A549 (cell line): Measurements from ENCODE around the gene NOS1. TPM values are rescaled to one million over a fixed set of nuclear protein-coding genes. Genes with fewer than 3 reads are reported as not detected.

ENCODE experiments used
- ATAC-seq, 2 experiments: fragments of 200-7000 bp in 1 of 2; fragments of >200 bp in 1 of 2; cut with Nextera tagmentation in 1 of 2; cut with Tn5 transposase in 1 of 2; 3 replicates each; pipeline versions ENCODE4 v1.8.0 to v1.9.1; 2018 to 2020; ENCODE audit warnings: mild to moderate bottlenecking in 1 of 2, moderate library complexity in 1 of 2
- CTCF ChIA-PET: fragments of 300-600 bp; sonication (Branson Sonifier 250); formaldehyde crosslinking; extraction: SDS; loops from one replicate; lab custom pipeline; 2021; ENCODE audit warnings: antibody characterized with exemption, inconsistent platforms; lab: Yijun Ruan, JAX
- POLR2A ChIA-PET: fragments of 350-600 bp; formaldehyde crosslinking; extraction: SDS; loops from one replicate; lab custom pipeline; 2021; ENCODE audit warnings: antibody characterized with exemption, inconsistent platforms; lab: Yijun Ruan, JAX
- DNase-seq, 2 experiments: peaks; one replicate each; pipeline versions ENCODE4 v3.0.0 to v3.0.0-alpha.2; 2011 to 2016; ENCODE audit warnings: low read depth in 1 of 2, low spot score in 1 of 2
- FAIRE-seq: peaks from 2 replicates; lab custom pipeline; 2011; peaks lifted over from hg19 to GRCh38; lab: Jason Lieb, UNC
- H3K27ac ChIP-seq, 2 experiments: fragments of >200 bp; sonication (Bioruptor Twin); formaldehyde crosslinking; 3 replicates each; pipeline ENCODE4 v1.5.1; 2016 to 2017
- H3K4me1 ChIP-seq: fragments of >200 bp; sonication (Bioruptor Twin); formaldehyde crosslinking; 3 replicates; pipeline ENCODE4 v1.6.1; 2016
- H3K4me2 ChIP-seq: fragments of >200 bp; sonication (Bioruptor Twin); formaldehyde crosslinking; 3 replicates; pipeline ENCODE4 v1.6.1; 2016
- H3K4me3 ChIP-seq: fragments of >200 bp; sonication (Bioruptor Twin); formaldehyde crosslinking; 3 replicates; pipeline ENCODE4 v1.5.1; 2016
- H3K9me3 ChIP-seq: fragments of >200 bp; sonication (Bioruptor Twin); formaldehyde crosslinking; 3 replicates; pipeline ENCODE4 v1.6.1; 2016
- CBX8 ChIP-seq: fragments of 200-600 bp; sonication (generic); IDR thresholded peaks from 2 replicates; pipeline ENCODE4 v1.6.1; 2016
- CEBPB ChIP-seq, 2 experiments: fragments of >200 bp in 1 of 2; sonication (Bioruptor Twin) in 1 of 2; formaldehyde crosslinking in 1 of 2; IDR thresholded peaks; 2 replicates each; pipeline ENCODE4 v1.6.1; 2012 to 2016
- CHD4 ChIP-seq: fragments of 200-600 bp; sonication (generic); IDR thresholded peaks from 2 replicates; pipeline ENCODE4 v1.6.1; 2016; ENCODE audit warnings: antibody characterized with exemption, mild to moderate bottlenecking, borderline replicate concordance
- EHF ChIP-seq: fragments of 250-450 bp; sonication (Bioruptor Pico); IDR thresholded peaks from 2 replicates; pipeline ENCODE4 v1.5.0; 2020; ENCODE audit warnings: mild to moderate bottlenecking
- ELK1 ChIP-seq: fragments of 150-350 bp; IDR thresholded peaks from 2 replicates; pipeline ENCODE4 v1.6.1; 2014; ENCODE audit warnings: low read depth, mild to moderate bottlenecking, low read length
- EP300 ChIP-seq, 2 experiments: fragments of >200 bp; sonication (Bioruptor Twin); formaldehyde crosslinking; IDR thresholded peaks; 2 replicates in 1 of 2; 3 replicates in 1 of 2; pipeline ENCODE4 v1.6.1; 2016 to 2017
- HDAC2 ChIP-seq: fragments of 200-600 bp; sonication (generic); IDR thresholded peaks from 2 replicates; pipeline ENCODE4 v1.6.1; 2016
- HES2 ChIP-seq: fragments of >200 bp; sonication (Bioruptor Twin); formaldehyde crosslinking; IDR thresholded peaks from 2 replicates; pipeline ENCODE4 v1.6.1; 2016
- HMGXB4 ChIP-seq: fragments of 250-450 bp; sonication (Bioruptor Pico); IDR thresholded peaks from 2 replicates; pipeline ENCODE4 v1.5.0; 2021; ENCODE audit warnings: mild to moderate bottlenecking, moderate library complexity, borderline replicate concordance
- KDM1A ChIP-seq: fragments of 200-600 bp; sonication (generic); IDR thresholded peaks from 2 replicates; pipeline ENCODE4 v1.6.1; 2016; ENCODE audit warnings: low read depth, mild to moderate bottlenecking
- KDM5A ChIP-seq: fragments of 200-600 bp; sonication (generic); IDR thresholded peaks from 2 replicates; pipeline ENCODE4 v1.6.1; 2016; ENCODE audit warnings: antibody characterized with exemption, mild to moderate bottlenecking
- MAZ ChIP-seq: fragments of 150-350 bp; IDR thresholded peaks from 2 replicates; pipeline ENCODE4 v1.6.1; 2014; ENCODE audit warnings: antibody characterized with exemption, low read depth, low read length, borderline replicate concordance
- PHF8 ChIP-seq: fragments of 200-600 bp; sonication (generic); IDR thresholded peaks from 2 replicates; pipeline ENCODE4 v1.6.1; 2016; ENCODE audit warnings: low read depth, mild to moderate bottlenecking, antibody characterized with exemption, moderate library complexity, borderline replicate concordance
- RARB ChIP-seq: fragments of 250-450 bp; sonication (Bioruptor Pico); IDR thresholded peaks from 2 replicates; pipeline ENCODE4 v1.8.0; 2021; ENCODE audit warnings: mild to moderate bottlenecking, moderate library complexity
- RFX5 ChIP-seq: fragments of 450-650 bp; IDR thresholded peaks from 2 replicates; pipeline ENCODE4 v1.7.1; 2014; ENCODE audit warnings: antibody characterized with exemption, mild to moderate bottlenecking, moderate library complexity
- RNF2 ChIP-seq: fragments of 200-600 bp; sonication (generic); IDR thresholded peaks from 2 replicates; pipeline ENCODE4 v1.6.1; 2016; ENCODE audit warnings: low read depth, mild to moderate bottlenecking, antibody characterized with exemption, moderate library complexity, borderline replicate concordance
- SMC3 ChIP-seq: fragments of >200 bp; sonication (Bioruptor Twin); formaldehyde crosslinking; IDR thresholded peaks from 3 replicates; pipeline ENCODE4 v1.6.1; 2018; ENCODE audit warnings: inconsistent platforms
- TP53 ChIP-seq: fragments of 250-450 bp; sonication (Bioruptor Pico); IDR thresholded peaks from 2 replicates; pipeline ENCODE4 v1.5.0; 2021; ENCODE audit warnings: mild to moderate bottlenecking, moderate library complexity
- USF2 ChIP-seq: fragments of 450-650 bp; IDR thresholded peaks from 2 replicates; pipeline ENCODE4 v1.6.1; 2014; ENCODE audit warnings: antibody characterized with exemption
- WGBS: methylation state at CpG from one replicate; pipeline ENCODE4 v1.1.6; 2017; ENCODE audit errors: missing lambda C conversion rate; 5-methylcytosine and 5-hydroxymethylcytosine counted together
- polyA plus RNA-seq, 4 experiments: library from polyadenylated mRNA; depleted of rRNA in 3 of 4; stranded (reverse); fragments of >200 nt; fragmentation: RNase III in 1 of 4; extraction: RNeasy Plus Mini Kit Qiagen cat#74134 plus additional on column Dnase treatment in 1 of 4; gene quantifications; 2 replicates in 3 of 4; 3 replicates in 1 of 4; pipeline ENCODE4 v1.2.3, GENCODE V29; 2011 to 2017

NOS1 gene
- polyA plus RNA-seq, 2 of the 4 experiments (the other 2 are of a cell fraction): 0.10 to 0.39 TPM

GRCh38 chr12:117294189-117294603, 67.2 kb downstream of the NOS1 start:
- WGBS: 46% methylated on average over 14 of the region's 14 CpGs
- ChIA-PET CTCF (no interaction called here), POLR2A (no interaction called here)
- DNase-seq: no peak
- H3K4me3 ChIP-seq: no peak overlapping the region
- no peaks in the 10 kb centered on the region for H3K4me1 ChIP-seq
- no peak overlapping the region for H3K4me2 ChIP-seq
- ATAC-seq: no peak
- no peak overlapping the region for H3K27ac ChIP-seq
- FAIRE-seq: no peak
- 0 out of 3 replicates have a peak, but pooled peaks cover 3% of the 10 kb centered on the region for H3K9me3 ChIP-seq
- TF ChIP-seq CHD4 (no peak), RFX5 (no peak), USF2 (no peak), HMGXB4 (no peak), ELK1 (no peak), CBX8 (no peak), KDM1A (no peak), RARB (CRISPR knock-in tag) (no peak), CEBPB (IDR thresholded peaks at IDR 0.05) (no peak), EHF (CRISPR knock-in tag) (no peak), RNF2 (no peak), HDAC2 (no peak)

GRCh38 chr12:117293510-117293909, 67.9 kb downstream of the NOS1 start:
- no peak for FAIRE-seq
- ATAC-seq: no peak
- Histone ChIP-seq H3K4me1 (no peaks in the 10 kb centered on the region), H3K4me3 (no peak overlapping the region), H3K27ac (no peak overlapping the region), H3K4me2 (no peak overlapping the region), H3K9me3 (0 out of 3 replicates have a peak, but pooled peaks cover 3% of the 10 kb centered on the region)
- ChIA-PET POLR2A (no interaction called here), CTCF (interaction anchor here (1.4 kb wide), 1 partner anchor 57 kb away, joined by 4 read pairs; no protein-coding TSS in a partner anchor)
- no peak for DNase-seq
- WGBS: 27% methylated on average over 1 of the region's 1 CpG
- TF ChIP-seq RARB (CRISPR knock-in tag) (no peak), PHF8 (no peak), TP53 (no peak), KDM5A (no peak)
- TF ChIP-seq, all 56 proteins: peak for 0

- Histone ChIP-seq H3K27ac (no peak overlapping the region), H3K4me2 (no peak overlapping the region), H3K4me3 (no peak overlapping the region), H3K4me1 (no peaks in the 10 kb centered on the region), H3K9me3 (0 out of 3 replicates have a peak, but pooled peaks cover 3% of the 10 kb centered on the region)
- DNase-seq: no peak
- ATAC-seq: no peak
- CTCF ChIA-PET: interaction anchor here (1.4 kb wide), 1 partner anchor 57 kb away, joined by 4 read pairs; no protein-coding TSS in a partner anchor
- WGBS: 27% methylated on average over 3 of the region's 3 CpGs
- no peak for TF ChIP-seq MAZ
- TF ChIP-seq RFX5: no peak
- TF ChIP-seq PHF8: no peak
- TF ChIP-seq HES2: no peak
- no peak for TF ChIP-seq SMC3
- no peak for TF ChIP-seq EP300 (IDR thresholded peaks at IDR 0.05)
- POLR2A ChIA-PET: no interaction called here
- no peak for FAIRE-seq
Measured at GRCh38 chr12:117292688-117293087, 68.7 kb downstream of the NOS1 start.
